ENCODE data around the gene MLPH. TPM values are rescaled to one million over a fixed set of nuclear protein-coding genes. Genes with fewer than 3 reads are reported as not detected.

The MLPH gene
- polyA plus RNA-seq, 1 of the 3 experiments (the other 2 are of a cell fraction), result 93.6 TPM

- H3K79me2 ChIP-seq (ENCODE audit: insufficient read depth), result no peaks in the 10 kb centered on the region
- no peaks in the 10 kb centered on the region for H3K9me2 ChIP-seq
- ChIA-PET CTCF (interaction anchor here (0.9 to 4.2 kb wide), 6 partner anchors 11 to 348 kb away, joined by 4 to 24 read pairs (median 5); no protein-coding TSS in a partner anchor), POLR2A (no interaction called here)
- no peak overlapping the region for H3K4me3 ChIP-seq (ENCODE audit: low read depth in 2 of 2, low read length in 1 of 2)
- H3K4me2 ChIP-seq, result no peak overlapping the region
- H3K9ac ChIP-seq, result no peak overlapping the region
- peaks cover 10% of the 10 kb centered on the region for H3F3A ChIP-seq (replicated peaks; ENCODE audit: insufficient read depth)
- no peaks in the 10 kb centered on the region for H3K9me3 ChIP-seq
- no peak for TF ChIP-seq RCOR1 (IDR thresholded peaks at IDR 0.05; ENCODE audit: low read length)
- TF ChIP-seq FOXJ3 (CRISPR knock-in tag; IDR thresholded peaks at IDR 0.05), result no peak
- no peak for TF ChIP-seq NFIC (IDR thresholded peaks at IDR 0.05; ENCODE audit: borderline replicate concordance)
- TF ChIP-seq MXI1 (IDR thresholded peaks at IDR 0.05; ENCODE audit: low read depth, low read length), result no peak
- TF ChIP-seq PBX3 (IDR thresholded peaks at IDR 0.05), result no peak
- no peak for TF ChIP-seq NRF1 (IDR thresholded peaks at IDR 0.05; ENCODE audit: low read depth, low read length)
- TF ChIP-seq TEAD4 (IDR thresholded peaks at IDR 0.05; ENCODE audit: borderline replicate concordance, insufficient read depth), result no peak
- TF ChIP-seq EZH2phosphoT487 (IDR thresholded peaks at IDR 0.05; ENCODE audit: borderline replicate concordance, low read depth), result no peak
- TF ChIP-seq GABPA (IDR thresholded peaks at IDR 0.05; ENCODE audit: low read depth), result no peak
- TF ChIP-seq ELF1 (IDR thresholded peaks at IDR 0.05), result no peak
- TF ChIP-seq TCF12 (IDR thresholded peaks at IDR 0.05), result no peak
- TF ChIP-seq IRF3 (IDR thresholded peaks at IDR 0.05; ENCODE audit: low read depth, low read length), result no peak
- no peak for TF ChIP-seq EP300 (IDR thresholded peaks at IDR 0.05; ENCODE audit: borderline replicate concordance in 1 of 2, low read depth in 1 of 2, low read length in 1 of 2)
- TF ChIP-seq FOSL2 (IDR thresholded peaks at IDR 0.05; ENCODE audit: borderline replicate concordance, low read depth), result no peak
- TF ChIP-seq USF2 (IDR thresholded peaks at IDR 0.05; ENCODE audit: borderline replicate concordance, low read depth, low read length), result no peak
- no peak for TF ChIP-seq RXRA (IDR thresholded peaks at IDR 0.05; ENCODE audit: borderline replicate concordance, low read depth)
- TF ChIP-seq ZBTB33 (IDR thresholded peaks at IDR 0.05; ENCODE audit: borderline replicate concordance, low read depth), result no peak
- no peak for TF ChIP-seq RFX5 (IDR thresholded peaks at IDR 0.05; ENCODE audit: low read length)
- TF ChIP-seq MEF2A (IDR thresholded peaks at IDR 0.05; ENCODE audit: borderline replicate concordance, low read depth), result no peak
- no peak for TF ChIP-seq REST (IDR thresholded peaks at IDR 0.05; ENCODE audit: low read depth, low read length)
- no peaks in the 10 kb centered on the region for H4K20me1 ChIP-seq (ENCODE audit: insufficient read depth)
- 90% methylated on average over 4 of the region's 4 CpGs for WGBS (ENCODE audit: low lambda C conversion rate)
- no peak overlapping the region for H2AFZ ChIP-seq (ENCODE audit: low read depth)
- DNase-seq, result no peak
- no peak overlapping the region for H3K27ac ChIP-seq (ENCODE audit: low read depth in 2 of 2, low read length in 1 of 2)
- H3K27me3 ChIP-seq (ENCODE audit: insufficient read depth), result no peaks in the 10 kb centered on the region
- no peaks in the 10 kb centered on the region for H3K36me3 ChIP-seq (replicated peaks in 1 of 2; ENCODE audit: control insufficient read depth in 1 of 2, insufficient read depth in 2 of 2, low read length in 1 of 2)
- peaks cover 20 to 26% of the 10 kb centered on the region in 2 experiments; a peak in 3 of 4 replicates for H3K4me1 ChIP-seq (ENCODE audit: control insufficient read depth in 1 of 2, insufficient read depth in 2 of 2, low read depth in 1 of 2, low read length in 1 of 2)
Measured at GRCh38 chr2:237469849-237470248, 17.2 kb upstream of the MLPH start.
